SK-N-SH treated with all-trans-retinoic acid at 6 μM for 48 hours (cell line): Measurements from ENCODE around the gene NKAIN4.

ENCODE experiments used
- ATAC-seq: fragments of 200-7000 bp; cut with Tn5 transposase; 3 replicates; pipeline ENCODE4 v1.9.1; 2020; ENCODE audit warnings: mild to moderate bottlenecking, moderate library complexity
- BACH2 ChIP-seq: fragments of 250-450 bp; sonication (Bioruptor Pico); IDR thresholded peaks from 2 replicates; pipeline ENCODE4 v1.9.0; 2021; ENCODE audit warnings: mild to moderate bottlenecking, borderline replicate concordance
- CREB5 ChIP-seq: fragments of 250-450 bp; sonication (Bioruptor Pico); IDR thresholded peaks from 2 replicates; pipeline ENCODE4 v1.5.1; 2020; ENCODE audit warnings: low read depth, mild to moderate bottlenecking, moderate library complexity
- CSDC2 ChIP-seq: fragments of 250-450 bp; sonication (Bioruptor Pico); IDR thresholded peaks from 2 replicates; pipeline ENCODE4 v1.5.0; 2020; ENCODE audit warnings: mild to moderate bottlenecking, moderate library complexity
- CSRNP3 ChIP-seq: fragments of 250-450 bp; sonication (Bioruptor Pico); IDR thresholded peaks from 2 replicates; pipeline ENCODE4 v1.5.1; 2021; ENCODE audit warnings: mild to moderate bottlenecking, moderate library complexity
- ESRRG ChIP-seq: fragments of 250-450 bp; sonication (Bioruptor Pico); IDR thresholded peaks from 2 replicates; pipeline ENCODE4 v1.6.1; 2021; ENCODE audit warnings: mild to moderate bottlenecking
- GLIS3 ChIP-seq: fragments of 250-450 bp; sonication (Bioruptor Pico); IDR thresholded peaks from 2 replicates; pipeline ENCODE4 v1.5.0; 2020; ENCODE audit warnings: mild to moderate bottlenecking, moderate library complexity
- ISL1 ChIP-seq: fragments of 250-450 bp; sonication (Bioruptor Pico); IDR thresholded peaks from 2 replicates; pipeline ENCODE4 v2.1.2; 2022; ENCODE audit warnings: mild to moderate bottlenecking, moderate library complexity
- PATZ1 ChIP-seq: fragments of 250-450 bp; sonication (Bioruptor Pico); IDR thresholded peaks from 2 replicates; pipeline ENCODE4 v1.8.0; 2020; ENCODE audit warnings: mild to moderate bottlenecking, moderate library complexity, borderline replicate concordance
- POU6F1 ChIP-seq: fragments of 250-450 bp; sonication (Bioruptor Pico); IDR thresholded peaks from 2 replicates; pipeline ENCODE4 v1.8.0; 2021; ENCODE audit warnings: low read depth, mild to moderate bottlenecking, moderate library complexity, borderline replicate concordance
- PPARA ChIP-seq: fragments of 250-450 bp; sonication (Bioruptor Pico); IDR thresholded peaks from 2 replicates; pipeline ENCODE4 v1.5.0; 2020; ENCODE audit warnings: mild to moderate bottlenecking, borderline replicate concordance
- RARB ChIP-seq: fragments of 250-450 bp; sonication (Bioruptor Pico); IDR thresholded peaks from 2 replicates; pipeline ENCODE4 v1.8.0; 2021; ENCODE audit warnings: mild to moderate bottlenecking, moderate library complexity
- SNAI2 ChIP-seq: fragments of 250-450 bp; sonication (Bioruptor Pico); IDR thresholded peaks from 2 replicates; pipeline ENCODE4 v1.5.0; 2020; ENCODE audit warnings: mild to moderate bottlenecking, moderate library complexity
- TCF4 ChIP-seq: fragments of 250-450 bp; sonication (Bioruptor Pico); IDR thresholded peaks from 2 replicates; pipeline ENCODE4 v1.8.0; 2021; ENCODE audit warnings: mild to moderate bottlenecking, moderate library complexity, borderline replicate concordance
- TOX ChIP-seq: fragments of 250-450 bp; sonication (Bioruptor Pico); IDR thresholded peaks from 2 replicates; pipeline ENCODE4 v1.8.0; 2021; ENCODE audit warnings: mild to moderate bottlenecking, moderate library complexity, borderline replicate concordance
- TSHZ2 ChIP-seq: fragments of 250-450 bp; sonication (Bioruptor Pico); IDR thresholded peaks from 2 replicates; pipeline ENCODE4 v1.5.0; 2020; ENCODE audit warnings: mild to moderate bottlenecking, moderate library complexity
- ZC3H10 ChIP-seq: fragments of 250-450 bp; sonication (Bioruptor Pico); IDR thresholded peaks from 2 replicates; pipeline ENCODE4 v1.5.1; 2021; ENCODE audit warnings: mild to moderate bottlenecking, moderate library complexity
- ZFP3 ChIP-seq: fragments of 250-450 bp; sonication (Bioruptor Pico); IDR thresholded peaks from 2 replicates; pipeline ENCODE4 v1.5.0; 2020; ENCODE audit warnings: mild to moderate bottlenecking, moderate library complexity
- ZFP30 ChIP-seq: fragments of 450-650 bp; formaldehyde crosslinking; IDR thresholded peaks from 2 replicates; pipeline ENCODE4 v1.5.0; 2022; ENCODE audit warnings: mild to moderate bottlenecking, moderate library complexity
- ZNF565 ChIP-seq: fragments of 450-650 bp; formaldehyde crosslinking; conservative IDR thresholded peaks from 2 replicates; pipeline ENCODE4 v1.5.0; 2020; ENCODE audit warnings: low read depth, mild to moderate bottlenecking, moderate library complexity
- ZNF70 ChIP-seq: fragments of 450-650 bp; formaldehyde crosslinking; IDR thresholded peaks from 2 replicates; pipeline ENCODE4 v1.5.0; 2020; ENCODE audit warnings: mild to moderate bottlenecking, moderate library complexity
- ZNF8 ChIP-seq: fragments of 450-650 bp; formaldehyde crosslinking; IDR thresholded peaks from 2 replicates; pipeline ENCODE4 v1.5.0; 2020; ENCODE audit warnings: mild to moderate bottlenecking, moderate library complexity

NKAIN4 gene

GRCh38 chr20:63301671-63302070 is 47.4 kb upstream of the NKAIN4 start (continued):
- no peak for TF ChIP-seq ZNF8 (CRISPR knock-in tag)
- no peak for TF ChIP-seq ZNF565
- TF ChIP-seq ZFP3 (CRISPR knock-in tag), result no peak
- no peak for TF ChIP-seq PATZ1 (CRISPR knock-in tag)
- no peak for TF ChIP-seq RARB (CRISPR knock-in tag)
- TF ChIP-seq BACH2 (CRISPR knock-in tag), result no peak
- TF ChIP-seq SNAI2, result no peak
- TF ChIP-seq TCF4 (CRISPR knock-in tag), result no peak
- no peak for TF ChIP-seq ZNF70 (CRISPR knock-in tag)

GRCh38 chr20:63298731-63299312 is 44.6 kb upstream of the NKAIN4 start:
- TF ChIP-seq PATZ1 (CRISPR knock-in tag) (no peak), CSRNP3 (CRISPR knock-in tag) (no peak), TSHZ2 (no peak), ZFP30 (CRISPR knock-in tag) (no peak), PPARA (CRISPR knock-in tag) (no peak), CREB5 (CRISPR knock-in tag) (no peak), ISL1 (CRISPR knock-in tag) (no peak), ZC3H10 (CRISPR knock-in tag) (no peak)
- ATAC-seq, result no peak

- ATAC-seq, result no peak
Measured at GRCh38 chr20:63297796-63298572, 43.7 kb upstream of the NKAIN4 start.

More at GRCh38 chr20:63297796-63298572, 43.7 kb upstream of the NKAIN4 start:
- TF ChIP-seq ESRRG (CRISPR knock-in tag) (no peak), RARB (CRISPR knock-in tag) (no peak), PATZ1 (CRISPR knock-in tag) (no peak), ZFP30 (CRISPR knock-in tag) (no peak), SNAI2 (no peak), CSDC2 (CRISPR knock-in tag) (no peak), POU6F1 (no peak), GLIS3 (CRISPR knock-in tag) (no peak), TOX (CRISPR knock-in tag) (no peak)
